Nephron progenitor cell (in vitro differentiated cells): ENCODE data around the gene MASP2.
"Not testable (repeated sequence)": the region's sequence is repeated elsewhere in the genome, so short reads cannot be mapped to it uniquely, and the experiment has no call there.

Experiments
- DNase-seq: peaks from one replicate; pipeline ENCODE4 v3.0.0; 2021
- H3K27ac Mint-ChIP-seq: 2 replicates; pipeline ENCODE4 v1.8.0; 2021; ENCODE audit warnings: mild to moderate bottlenecking, moderate library complexity, mixed read lengths
- H3K27me3 Mint-ChIP-seq: 2 replicates; pipeline ENCODE4 v1.8.0; 2021; ENCODE audit warnings: mild to moderate bottlenecking, low read depth, mixed read lengths; ENCODE audit not compliant: poor library complexity
- H3K36me3 Mint-ChIP-seq: 2 replicates; pipeline ENCODE4 v1.8.0; 2021; ENCODE audit warnings: low read depth, mixed read lengths
- H3K4me1 Mint-ChIP-seq: 2 replicates; pipeline ENCODE4 v1.8.0; 2021; ENCODE audit warnings: mixed read lengths
- H3K4me3 Mint-ChIP-seq: 2 replicates; pipeline ENCODE4 v1.8.0; 2021; ENCODE audit warnings: mild to moderate bottlenecking, moderate library complexity, mixed read lengths
- H3K9me3 Mint-ChIP-seq: 2 replicates; pipeline ENCODE4 v1.8.0; 2021; ENCODE audit warnings: mild to moderate bottlenecking, moderate library complexity, mixed read lengths
- TF ChIP-seq, protein P1 (sequence below): fragments of 200-600 bp; sonication (generic); IDR thresholded peaks from 2 replicates; pipeline ENCODE4 v1.5.0; 2021; ENCODE audit warnings: antibody characterized with exemption

MASP2 gene

DNA sequence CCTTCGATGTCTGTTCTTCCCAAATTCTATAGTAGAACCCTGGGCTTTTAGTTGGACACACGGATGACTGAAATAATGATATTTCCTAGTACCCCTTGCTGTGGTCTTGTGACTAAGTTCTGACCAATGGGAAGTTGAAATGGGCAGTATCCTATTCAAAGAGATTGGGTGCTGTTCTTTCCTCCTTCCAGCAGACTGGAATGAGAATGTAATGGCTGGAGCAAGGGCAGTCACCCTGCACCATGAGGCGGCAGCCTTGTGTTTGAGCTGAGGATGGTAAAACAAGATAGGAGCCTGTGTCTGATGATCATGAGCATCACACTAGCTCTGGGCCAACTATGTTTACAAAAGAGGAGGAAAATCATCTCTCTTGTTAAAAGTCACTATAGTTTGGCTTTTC, 17.9 kb upstream of the MASP2 start:
- TF ChIP-seq, protein P1, sequence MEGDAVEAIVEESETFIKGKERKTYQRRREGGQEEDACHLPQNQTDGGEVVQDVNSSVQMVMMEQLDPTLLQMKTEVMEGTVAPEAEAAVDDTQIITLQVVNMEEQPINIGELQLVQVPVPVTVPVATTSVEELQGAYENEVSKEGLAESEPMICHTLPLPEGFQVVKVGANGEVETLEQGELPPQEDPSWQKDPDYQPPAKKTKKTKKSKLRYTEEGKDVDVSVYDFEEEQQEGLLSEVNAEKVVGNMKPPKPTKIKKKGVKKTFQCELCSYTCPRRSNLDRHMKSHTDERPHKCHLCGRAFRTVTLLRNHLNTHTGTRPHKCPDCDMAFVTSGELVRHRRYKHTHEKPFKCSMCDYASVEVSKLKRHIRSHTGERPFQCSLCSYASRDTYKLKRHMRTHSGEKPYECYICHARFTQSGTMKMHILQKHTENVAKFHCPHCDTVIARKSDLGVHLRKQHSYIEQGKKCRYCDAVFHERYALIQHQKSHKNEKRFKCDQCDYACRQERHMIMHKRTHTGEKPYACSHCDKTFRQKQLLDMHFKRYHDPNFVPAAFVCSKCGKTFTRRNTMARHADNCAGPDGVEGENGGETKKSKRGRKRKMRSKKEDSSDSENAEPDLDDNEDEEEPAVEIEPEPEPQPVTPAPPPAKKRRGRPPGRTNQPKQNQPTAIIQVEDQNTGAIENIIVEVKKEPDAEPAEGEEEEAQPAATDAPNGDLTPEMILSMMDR = no peak
- Mint-ChIP-seq H3K9me3 (no peaks in the 10 kb centered on the region), H3K27me3 (no peaks in the 10 kb centered on the region), H3K27ac (no peak overlapping the region), H3K4me3 (no peak overlapping the region), H3K4me1 (peaks cover 29% of the 10 kb centered on the region), H3K36me3 (peaks cover 64% of the 10 kb centered on the region)
- no peak for DNase-seq

DNA sequence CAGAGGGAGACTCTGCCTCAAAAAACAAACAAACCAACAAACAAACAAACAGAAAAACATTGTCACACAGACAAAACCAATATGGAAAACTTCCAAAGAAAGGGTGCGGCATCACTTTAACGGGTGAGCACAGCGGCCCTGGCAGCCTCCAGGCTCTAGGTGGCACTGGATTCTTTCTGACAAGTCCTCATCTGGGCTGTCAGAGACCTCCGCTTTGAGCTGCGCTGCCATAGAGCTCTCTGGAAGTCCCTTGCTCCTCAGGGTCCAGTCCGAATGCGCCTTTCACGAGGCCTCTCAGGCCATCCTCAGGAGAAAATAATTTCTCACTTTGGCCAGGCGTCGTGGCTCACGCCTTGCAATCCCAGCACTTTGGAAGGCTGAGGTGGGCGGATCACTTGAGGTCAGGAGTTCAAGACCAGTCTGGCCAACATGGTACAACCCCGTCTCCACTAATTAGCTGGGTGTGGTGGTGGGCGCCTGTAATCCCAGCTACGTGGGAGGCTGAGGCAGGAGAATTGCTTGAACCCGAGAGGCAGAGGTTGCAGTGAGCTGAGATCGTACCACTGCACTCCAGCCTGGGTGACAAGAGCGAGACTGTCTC, 17.0 kb upstream of the MASP2 start:
- H3K27ac Mint-ChIP-seq, DNase-seq, H3K4me3 Mint-ChIP-seq, H3K9me3 Mint-ChIP-seq, H3K27me3 Mint-ChIP-seq: not testable (repeated sequence)
- H3K4me1 Mint-ChIP-seq = peaks cover 26% of the 10 kb centered on the region
- H3K36me3 Mint-ChIP-seq = peaks cover 55% of the 10 kb centered on the region

DNA sequence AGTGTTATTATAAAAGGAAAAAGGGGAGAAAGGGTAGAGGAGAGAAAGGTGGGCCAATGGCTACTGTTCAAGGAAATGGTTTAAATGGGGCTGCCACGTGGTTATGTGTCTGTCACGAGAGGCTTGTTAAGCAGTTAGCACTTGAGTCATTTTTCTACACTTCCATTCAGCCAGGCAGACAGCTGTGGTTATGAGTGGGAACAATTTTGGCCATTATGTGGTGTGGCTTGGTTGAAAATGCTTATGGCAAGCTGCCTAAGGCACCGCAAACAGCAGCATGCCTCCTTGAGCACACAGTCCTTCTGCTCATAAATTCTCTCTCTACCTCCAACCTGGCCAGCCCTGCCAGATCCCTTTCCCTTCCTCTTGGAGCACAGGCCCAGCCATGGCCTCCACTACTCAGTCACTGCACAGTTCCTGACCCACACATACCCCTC, 15.9 kb upstream of the MASP2 start:
- no peak for DNase-seq
- Mint-ChIP-seq H3K27me3 (no peaks in the 10 kb centered on the region), H3K9me3 (no peaks in the 10 kb centered on the region), H3K4me1 (peaks cover 31% of the 10 kb centered on the region), H3K27ac (no peak overlapping the region), H3K4me3 (no peak overlapping the region), H3K36me3 (peaks cover 50% of the 10 kb centered on the region)
- TF ChIP-seq, protein P1 = no peak

DNA sequence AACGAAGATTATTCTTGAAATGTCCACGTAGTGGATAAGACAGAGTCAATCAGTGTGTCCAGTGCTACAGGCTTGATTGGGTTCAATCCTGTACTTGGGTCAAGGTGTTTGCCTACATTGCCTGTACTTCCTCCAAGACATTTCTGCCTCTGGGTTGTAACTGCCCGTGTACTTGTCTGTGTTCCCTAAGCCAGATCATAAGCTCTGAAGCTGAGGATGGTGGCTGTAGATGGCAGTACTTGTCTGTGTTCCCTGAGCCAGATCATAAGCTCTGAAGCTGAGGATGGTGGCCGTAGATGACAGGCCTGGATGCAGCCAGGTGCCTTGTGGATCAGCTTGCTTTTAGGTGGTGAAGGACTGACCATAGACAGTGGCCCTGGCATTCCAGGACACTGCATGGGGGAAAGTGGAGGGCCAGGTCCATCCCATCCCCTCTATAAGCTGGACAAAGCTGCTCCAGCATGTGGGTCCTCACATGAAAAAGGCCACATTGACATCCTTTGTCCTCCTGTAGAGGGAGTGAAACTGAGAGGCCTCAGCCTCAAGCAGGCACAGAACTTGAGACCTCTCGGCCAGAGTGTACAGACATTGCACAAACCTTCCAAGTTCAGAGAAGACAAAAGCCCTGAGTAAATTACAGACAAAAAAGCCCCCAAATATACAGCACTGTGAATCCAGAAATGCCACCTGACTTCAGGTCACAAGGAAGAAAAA, 14.8 kb upstream of the MASP2 start:
- H3K4me1 Mint-ChIP-seq = peaks cover 31% of the 10 kb centered on the region
- no peak overlapping the region for H3K4me3 Mint-ChIP-seq
- TF ChIP-seq, protein P1 = no peak
- H3K9me3 Mint-ChIP-seq = no peaks in the 10 kb centered on the region
- no peak for DNase-seq
- no peaks in the 10 kb centered on the region for H3K27me3 Mint-ChIP-seq
- peaks cover 50% of the 10 kb centered on the region for H3K36me3 Mint-ChIP-seq
- peak overlapping the region; percentile 82 for H3K27ac Mint-ChIP-seq

DNA sequence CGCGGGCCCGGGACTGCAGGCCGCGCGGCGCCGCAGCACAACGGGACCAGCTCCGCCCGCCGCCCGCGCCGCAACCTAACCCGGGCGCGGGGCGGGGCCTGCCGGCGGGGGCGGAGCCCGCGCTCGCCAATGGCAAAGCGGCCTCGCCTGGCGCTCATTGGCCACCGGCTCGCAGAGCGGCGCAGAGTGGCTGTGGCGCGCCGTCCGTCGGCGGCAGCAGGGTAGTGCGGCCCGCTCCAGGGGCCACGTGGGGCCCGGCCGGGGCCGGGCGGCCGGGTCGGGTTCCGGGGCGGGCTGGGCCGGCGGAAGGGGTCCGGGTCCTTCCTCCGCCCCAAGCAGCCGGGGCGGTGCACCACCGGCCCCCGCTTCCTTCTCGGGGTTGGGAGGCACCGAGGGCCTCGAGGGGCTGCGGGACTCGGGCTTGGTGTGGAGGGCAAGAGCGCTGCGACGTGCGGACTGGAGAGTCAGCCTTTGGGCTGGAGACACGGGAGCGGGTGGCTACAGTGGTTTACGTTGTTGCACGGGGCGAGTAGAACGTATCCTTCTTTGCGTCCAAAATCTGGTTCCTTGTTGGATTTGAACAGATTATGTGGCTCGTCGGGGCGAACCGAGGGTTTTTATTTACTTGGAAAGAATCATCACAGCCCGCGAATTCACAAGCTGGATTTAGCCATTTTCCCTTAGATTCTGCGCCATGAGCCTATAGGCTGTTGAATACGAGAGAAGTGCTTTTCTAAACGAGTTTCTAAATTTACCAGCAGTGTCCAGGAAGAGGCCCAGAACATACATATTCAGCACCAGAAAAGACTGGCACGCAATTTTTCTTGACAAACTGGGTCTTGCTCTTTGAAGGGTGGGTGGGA, 13.2 kb upstream of the MASP2 start, which contains the start of gene SRM:
Gene SRM (minus strand): TSS at position 51 of the 863 bp plus-strand sequence. CDS start 75 bp downstream, outside the sequence.
- Mint-ChIP-seq H3K4me3 (peak within 1 kb of the TSS; percentile 96), H3K9me3 (no peaks in the 10 kb centered on the region), H3K36me3 (peaks cover 35% of the 10 kb centered on the region), H3K4me1 (peaks cover 31% of the 10 kb centered on the region), H3K27ac (peak within 1 kb of the TSS; percentile 19), H3K27me3 (no peaks in the 10 kb centered on the region)
- TF ChIP-seq, protein P1 = no peak
- DNase-seq = peak; percentile 94
